ENCODE measurements around the gene TAS1R2.

Gene TAS1R2

GRCh38 chr1:18901952-18902522 is 42.6 kb upstream of the TAS1R2 start:
- ChIA-PET CTCF (interaction anchor here (0.7 to 6.9 kb wide), 11 partner anchors 11 to 179 kb away, joined by 3 to 115 read pairs (median 4); no protein-coding TSS in a partner anchor), POLR2A (interaction anchor here (1.0 kb wide), 2 partner anchors 8 to 55 kb away, joined by 3 read pairs; partner anchors contain the start of gene IFFO2)
- DNase-seq (ENCODE audit: low read depth, low spot score), result no peak
- H3K4me3 ChIP-seq (ENCODE audit: low read depth, low read length), result peak overlapping the region; percentile 83
- TF ChIP-seq, protein P1, sequence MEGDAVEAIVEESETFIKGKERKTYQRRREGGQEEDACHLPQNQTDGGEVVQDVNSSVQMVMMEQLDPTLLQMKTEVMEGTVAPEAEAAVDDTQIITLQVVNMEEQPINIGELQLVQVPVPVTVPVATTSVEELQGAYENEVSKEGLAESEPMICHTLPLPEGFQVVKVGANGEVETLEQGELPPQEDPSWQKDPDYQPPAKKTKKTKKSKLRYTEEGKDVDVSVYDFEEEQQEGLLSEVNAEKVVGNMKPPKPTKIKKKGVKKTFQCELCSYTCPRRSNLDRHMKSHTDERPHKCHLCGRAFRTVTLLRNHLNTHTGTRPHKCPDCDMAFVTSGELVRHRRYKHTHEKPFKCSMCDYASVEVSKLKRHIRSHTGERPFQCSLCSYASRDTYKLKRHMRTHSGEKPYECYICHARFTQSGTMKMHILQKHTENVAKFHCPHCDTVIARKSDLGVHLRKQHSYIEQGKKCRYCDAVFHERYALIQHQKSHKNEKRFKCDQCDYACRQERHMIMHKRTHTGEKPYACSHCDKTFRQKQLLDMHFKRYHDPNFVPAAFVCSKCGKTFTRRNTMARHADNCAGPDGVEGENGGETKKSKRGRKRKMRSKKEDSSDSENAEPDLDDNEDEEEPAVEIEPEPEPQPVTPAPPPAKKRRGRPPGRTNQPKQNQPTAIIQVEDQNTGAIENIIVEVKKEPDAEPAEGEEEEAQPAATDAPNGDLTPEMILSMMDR (IDR thresholded peaks at IDR 0.05; ENCODE audit: insufficient read depth, low read length, missing control alignments), result no peak

DNA sequence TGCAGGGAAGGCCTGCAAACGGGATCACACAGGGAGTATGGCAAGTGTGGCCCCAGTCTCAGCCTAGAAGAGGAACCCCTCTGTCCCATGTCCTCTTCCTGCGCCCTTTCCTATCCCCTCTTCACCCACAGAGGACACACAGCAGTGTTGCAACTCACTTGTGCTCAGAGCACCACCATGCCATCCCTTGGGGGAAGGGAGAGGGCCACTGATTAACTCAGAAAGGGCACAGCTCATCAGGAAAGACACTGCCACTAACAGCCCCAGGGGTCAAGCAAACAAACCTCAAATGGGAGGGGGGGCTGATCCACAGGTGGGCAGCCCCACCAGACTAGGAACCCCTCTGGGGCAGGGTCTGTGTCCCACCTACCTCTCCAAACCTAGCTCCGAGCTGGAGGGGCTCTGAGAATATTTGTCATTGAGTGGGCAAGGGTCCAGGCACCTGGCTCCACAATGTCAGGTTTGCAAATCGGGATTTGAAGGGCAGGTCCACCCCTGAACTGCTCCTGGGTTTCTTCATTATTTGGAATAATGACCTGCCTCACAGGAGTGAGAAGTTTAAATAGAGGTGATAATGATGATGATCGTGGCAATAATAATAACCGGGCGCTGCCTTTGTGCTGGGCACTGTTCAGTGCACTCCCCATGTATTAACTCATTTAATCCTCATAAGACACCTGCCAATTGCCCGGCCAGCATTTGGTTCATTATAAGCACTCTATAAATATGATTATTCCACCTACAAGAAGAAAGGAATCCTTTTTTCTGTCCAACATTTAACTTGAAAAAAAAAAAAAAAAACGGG is 41.9 kb upstream of the TAS1R2 start:
- TF ChIP-seq, protein P1 (IDR thresholded peaks at IDR 0.05; ENCODE audit: insufficient read depth, low read length, missing control alignments), result no peak
- POLR2A ChIA-PET, result no interaction called here
- H3K4me3 ChIP-seq (ENCODE audit: low read depth, low read length), result peak overlapping the region; percentile 83
- CTCF ChIA-PET, result interaction anchor here (1.1 to 3.3 kb wide), 4 partner anchors 8 to 165 kb away, joined by 3 to 16 read pairs (median 6); no protein-coding TSS in a partner anchor
- DNase-seq (ENCODE audit: low read depth, low spot score), result no peak

DNA sequence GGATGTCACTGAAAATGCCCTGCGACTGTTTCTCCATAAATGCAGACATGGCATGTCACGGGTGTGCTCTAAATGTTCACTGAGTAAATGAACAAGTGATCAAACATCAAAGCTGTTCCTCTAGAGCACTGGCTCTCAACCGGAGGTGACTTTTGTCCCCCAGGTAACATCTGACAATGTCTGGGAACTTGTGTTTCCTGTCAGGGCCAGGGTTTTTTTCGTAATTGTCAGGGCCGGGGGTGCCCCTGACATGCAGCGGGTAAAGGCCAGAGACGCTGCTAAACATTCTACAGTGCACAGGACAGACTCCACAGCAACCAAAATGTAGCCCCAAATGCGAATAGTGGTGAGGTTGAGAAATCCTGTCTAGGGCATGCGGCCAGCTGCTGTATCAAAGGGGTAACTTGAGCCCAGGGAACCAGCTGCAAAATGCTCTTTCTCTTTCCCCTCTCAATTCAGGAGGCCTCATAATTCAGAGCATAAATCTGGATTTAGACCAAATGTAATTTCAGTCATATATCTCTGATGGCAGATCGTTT is 40.9 kb upstream of the TAS1R2 start:
- TF ChIP-seq, protein P1 (IDR thresholded peaks at IDR 0.05; ENCODE audit: insufficient read depth, low read length, missing control alignments), result no peak
- ChIA-PET CTCF (interaction anchor here (1.1 to 3.3 kb wide), 6 partner anchors 7 to 16 kb away, joined by 3 to 16 read pairs (median 7); no protein-coding TSS in a partner anchor), POLR2A (no interaction called here)
- no peak for DNase-seq (ENCODE audit: low read depth, low spot score)
- H3K4me3 ChIP-seq (ENCODE audit: low read depth, low read length), result no peak overlapping the region

DNA sequence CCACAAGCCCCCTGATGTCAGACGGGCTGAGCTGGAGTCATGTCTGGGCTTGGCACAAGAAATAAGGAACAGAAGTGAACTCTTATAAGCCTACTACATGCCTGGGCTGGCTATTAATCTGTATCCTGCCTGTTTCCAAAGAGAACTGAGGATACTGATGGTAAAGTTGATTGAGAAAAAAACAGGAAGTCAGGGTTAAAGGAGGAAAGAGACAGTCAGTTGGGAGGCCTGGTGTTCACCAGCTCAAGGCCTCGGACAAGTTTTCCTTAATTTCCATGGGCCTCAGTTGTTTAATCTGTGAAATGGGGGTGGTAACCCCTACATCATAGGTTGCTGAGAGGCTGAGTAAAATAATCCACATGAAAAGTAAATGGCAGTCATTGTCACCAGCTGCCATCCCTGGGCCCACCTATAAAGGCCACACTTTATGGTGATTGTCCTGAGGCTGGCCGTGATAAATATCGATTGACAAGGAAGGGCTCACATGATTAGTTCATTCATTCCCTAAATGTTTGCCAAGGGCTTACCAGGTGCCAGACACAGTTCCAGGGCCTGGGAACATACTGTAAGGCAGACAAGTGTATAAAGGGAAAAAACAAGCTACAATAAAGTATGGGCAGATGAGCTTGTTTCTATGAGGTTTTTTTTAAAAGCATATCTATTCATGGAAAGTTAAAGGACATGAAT is 40.0 kb upstream of the TAS1R2 start:
- POLR2A ChIA-PET, result no interaction called here
- CTCF ChIA-PET, result interaction anchor here (0.8 to 3.3 kb wide), 6 partner anchors 8 to 15 kb away, joined by 4 to 16 read pairs (median 6); no protein-coding TSS in a partner anchor
- TF ChIP-seq, protein P1 (IDR thresholded peaks at IDR 0.05; ENCODE audit: insufficient read depth, low read length, missing control alignments), result no peak
- H3K4me3 ChIP-seq (ENCODE audit: low read depth, low read length), result no peak overlapping the region
- DNase-seq (ENCODE audit: low read depth, low spot score), result no peak

- DNase-seq (ENCODE audit: low read depth, low spot score), result no peak
- CTCF ChIA-PET, result interaction anchor here (0.8 to 3.3 kb wide), 5 partner anchors 9 to 15 kb away, joined by 3 to 16 read pairs (median 6); no protein-coding TSS in a partner anchor
- no peak overlapping the region for H3K4me3 ChIP-seq (ENCODE audit: low read depth, low read length)
- TF ChIP-seq, protein P1 (IDR thresholded peaks at IDR 0.05; ENCODE audit: insufficient read depth, low read length, missing control alignments), result no peak
- POLR2A ChIA-PET, result no interaction called here
These were observed 39.1 kb upstream of the TAS1R2 start for GRCh38 chr1:18898567-18898966.

Measured in AG04449 (cell line).